ENCODE data around the gene LRRC8C.

LRRC8C gene

GRCh38 chr1:89633248-89633799 is 404 bp downstream of the LRRC8C start:
- no peak for DNase-seq (ENCODE audit: low read depth in 2 of 2)

DNA sequence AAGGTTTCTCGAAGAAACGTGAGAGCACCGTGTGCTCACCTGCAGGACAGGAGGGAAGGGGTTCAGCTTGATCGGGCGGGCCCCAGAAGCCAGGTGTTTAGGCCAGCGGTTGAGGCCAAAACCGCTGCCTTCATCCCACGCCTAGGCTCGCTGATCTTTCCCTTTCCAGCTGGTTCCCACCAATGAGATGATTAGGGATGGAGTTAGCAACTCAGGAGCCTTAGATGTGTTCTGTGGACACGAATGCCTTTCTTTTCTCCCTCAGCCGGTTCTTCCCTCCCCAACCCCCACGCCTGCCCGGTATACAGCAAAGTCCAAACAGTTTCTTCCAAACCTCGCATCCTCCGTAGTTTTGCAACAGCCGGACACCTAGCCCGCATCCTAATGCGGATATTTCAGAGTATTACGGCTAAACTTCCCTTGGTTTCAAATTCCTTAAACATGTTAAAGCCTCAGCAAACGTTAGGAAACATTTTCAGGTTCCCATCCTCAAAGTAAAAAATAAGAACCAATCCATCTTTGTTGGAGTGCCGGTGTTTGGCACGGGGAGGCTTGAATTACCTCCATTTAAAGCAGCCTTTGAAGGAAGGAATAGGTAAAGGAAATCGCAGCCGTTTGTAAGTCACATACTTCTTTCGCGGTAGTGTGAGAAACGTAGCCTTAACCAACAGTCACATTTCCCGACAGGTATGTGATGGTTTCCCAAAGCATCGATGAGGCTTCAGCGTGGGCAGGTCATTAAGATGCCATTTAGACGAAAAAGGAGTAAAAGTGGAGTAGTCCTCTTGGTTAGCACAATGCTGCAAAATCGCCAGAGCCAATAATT is 1.1 kb downstream of the LRRC8C start:
- no peak for DNase-seq (ENCODE audit: low read depth in 2 of 2)

- DNase-seq (ENCODE audit: low read depth in 2 of 2) = no peak
Measured at GRCh38 chr1:89635825-89636815, 3.2 kb downstream of the LRRC8C start.

DNA sequence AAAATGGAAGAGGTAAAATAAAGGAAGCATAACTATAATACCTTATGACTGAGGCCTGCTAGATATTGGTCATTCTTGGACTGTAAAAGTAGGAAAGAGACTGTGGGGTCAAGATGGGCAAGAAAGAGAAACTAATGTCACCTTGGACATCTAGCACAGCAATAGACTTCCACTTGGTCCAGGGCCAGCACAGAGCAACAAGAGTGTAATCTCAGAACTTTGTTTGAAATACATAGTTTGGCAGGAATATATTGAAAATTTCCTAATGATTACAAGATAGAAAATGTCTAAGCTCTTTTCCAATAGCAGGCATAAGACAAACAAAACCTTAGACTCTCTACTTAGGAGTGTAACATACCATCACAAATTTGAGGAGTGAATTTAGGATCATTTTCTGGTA is 4.6 kb downstream of the LRRC8C start:
- DNase-seq (ENCODE audit: low read depth in 2 of 2) = no peak

DNA sequence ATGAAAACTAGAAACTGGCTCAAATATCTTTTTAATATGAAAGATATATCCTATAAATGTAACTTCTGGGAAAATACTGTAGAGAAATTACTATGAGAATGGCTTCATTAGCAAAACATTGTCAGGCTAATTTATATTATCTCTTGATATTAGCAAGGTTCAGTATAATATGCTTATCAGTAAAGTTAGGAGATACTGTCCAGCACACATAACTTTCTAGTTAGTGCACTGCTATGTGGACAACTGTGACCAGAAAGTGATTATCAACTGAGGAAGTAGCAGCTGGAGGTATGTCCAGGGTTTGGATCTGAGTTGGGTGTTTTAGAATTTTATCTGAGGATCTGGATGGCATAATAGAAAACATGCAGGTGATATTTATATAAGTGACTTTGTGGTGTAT is 7.5 kb downstream of the LRRC8C start:
- no peak for DNase-seq (ENCODE audit: low read depth in 2 of 2)

DNA sequence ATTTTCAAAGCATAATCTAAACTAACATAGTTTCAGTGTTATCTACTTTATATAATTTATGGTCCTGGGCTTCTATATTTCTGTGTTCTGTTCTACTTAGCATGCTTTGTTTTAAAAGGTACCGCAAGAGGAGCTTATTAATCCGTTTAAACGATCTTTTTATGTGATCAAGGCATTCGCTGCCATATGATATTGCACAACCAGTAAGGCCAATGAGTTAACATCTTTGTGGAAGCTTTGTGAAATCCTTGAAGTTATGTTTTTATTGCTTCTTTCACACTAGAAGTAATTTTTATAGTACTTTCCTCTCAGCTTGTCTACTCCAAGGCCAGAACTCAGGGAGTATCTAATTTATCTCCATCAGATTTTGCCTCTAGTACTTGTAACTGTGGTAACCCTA is 8.9 kb downstream of the LRRC8C start:
- no peak for DNase-seq (ENCODE audit: low read depth in 2 of 2)

GRCh38 chr1:89643577-89643976 is 10.7 kb downstream of the LRRC8C start:
- DNase-seq (ENCODE audit: low read depth in 2 of 2) = no peak

GRCh38 chr1:89644119-89644814 is 11.3 kb downstream of the LRRC8C start:
- DNase-seq (ENCODE audit: low read depth in 2 of 2) = no peak

- DNase-seq (ENCODE audit: low read depth in 2 of 2) = no peak
Measured at GRCh38 chr1:89646259-89646658, 13.3 kb downstream of the LRRC8C start.

- no peak for DNase-seq (ENCODE audit: low read depth in 2 of 2)
Measured at GRCh38 chr1:89649783-89650182, 16.9 kb downstream of the LRRC8C start.

GRCh38 chr1:89652373-89652772 is 19.5 kb downstream of the LRRC8C start:
- DNase-seq (ENCODE audit: low read depth in 2 of 2) = no peak

- DNase-seq (ENCODE audit: low read depth in 2 of 2) = no peak
Measured at GRCh38 chr1:89657886-89658285, 25.0 kb downstream of the LRRC8C start.

- DNase-seq (ENCODE audit: low read depth in 2 of 2) = no peak
Measured at GRCh38 chr1:89659322-89660081, 26.6 kb downstream of the LRRC8C start.

GRCh38 chr1:89660224-89661061 is 27.5 kb downstream of the LRRC8C start:
- DNase-seq (ENCODE audit: low read depth in 2 of 2) = no peak

DNA sequence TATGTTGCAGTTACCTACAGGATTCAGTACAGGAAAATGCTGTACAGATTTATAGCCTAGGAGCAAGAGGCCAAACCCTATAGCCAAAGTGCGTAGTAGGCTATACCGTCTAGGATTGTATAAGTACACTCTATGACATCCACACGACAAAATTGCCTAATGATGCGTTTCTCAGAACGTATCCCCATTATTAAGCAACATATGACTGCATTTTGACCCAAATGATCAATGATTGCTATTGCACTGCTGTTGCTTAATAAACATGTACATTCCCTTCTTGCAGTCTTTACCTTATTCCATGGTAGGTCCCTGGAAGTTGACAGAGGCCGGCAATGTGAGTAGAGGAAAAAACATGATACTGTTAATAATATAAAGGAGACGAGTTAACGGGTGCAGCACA is 33.0 kb downstream of the LRRC8C start:
- no peak for DNase-seq (ENCODE audit: low read depth in 2 of 2)

DNA sequence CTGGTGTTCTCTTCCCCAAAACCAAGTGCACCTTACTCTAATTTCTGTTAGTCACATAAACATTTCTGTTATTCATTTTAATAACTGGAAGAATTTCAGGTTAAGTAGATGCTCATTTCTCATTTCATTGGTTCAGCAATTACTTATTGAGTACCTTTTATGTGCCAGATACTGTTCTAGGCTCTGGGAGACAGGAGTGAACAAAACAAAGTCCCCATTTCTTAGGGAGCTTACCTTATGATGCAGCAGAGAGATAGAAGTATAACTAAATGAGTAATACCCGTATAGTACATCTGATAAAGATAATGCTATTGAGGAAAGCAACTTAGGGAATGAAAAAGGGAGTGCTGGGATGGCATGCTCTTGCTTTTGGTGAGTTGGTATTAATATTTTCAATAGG is 33.7 kb downstream of the LRRC8C start:
- DNase-seq (ENCODE audit: low read depth in 2 of 2) = no peak

DNA sequence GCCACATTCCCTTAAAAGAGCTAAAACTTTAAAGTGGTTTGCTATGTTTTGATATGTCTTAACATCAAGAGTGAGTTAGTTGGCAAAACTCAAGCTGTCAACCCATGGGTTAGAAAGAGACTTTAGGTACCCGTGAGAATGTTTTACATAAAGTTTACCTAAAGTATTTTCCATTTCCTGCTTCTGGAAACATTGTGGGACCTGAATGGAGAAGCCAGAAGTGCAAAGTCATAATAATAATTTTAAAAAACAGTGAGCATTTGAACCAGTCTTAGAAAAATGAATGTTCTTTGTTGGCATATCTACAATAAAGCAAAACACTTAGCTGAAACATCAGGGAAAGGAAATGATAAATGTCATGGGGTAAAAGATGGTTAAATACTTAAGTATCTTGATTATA is 34.8 kb downstream of the LRRC8C start:
- DNase-seq (ENCODE audit: low read depth in 2 of 2) = no peak

GRCh38 chr1:89668961-89669360 is 36.0 kb downstream of the LRRC8C start:
- no peak for DNase-seq (ENCODE audit: low read depth in 2 of 2)

DNA sequence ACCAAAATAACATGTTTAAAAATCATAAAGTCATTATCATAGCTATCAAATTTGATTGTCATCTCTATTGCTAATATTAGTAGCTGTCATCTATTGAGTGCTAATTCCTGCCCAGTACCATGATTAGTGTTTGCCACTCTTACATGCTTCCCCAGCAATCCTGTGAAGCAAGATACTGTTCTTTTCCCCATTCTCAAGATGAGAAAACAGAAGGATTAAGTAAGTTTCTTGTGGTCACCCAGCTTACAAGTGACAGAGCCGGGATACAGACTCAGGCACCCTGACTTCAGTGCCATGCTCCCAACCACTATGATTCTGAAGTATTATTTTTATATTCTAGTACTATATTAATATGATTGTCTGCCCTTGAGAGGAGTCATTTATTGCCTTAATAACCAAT is 36.5 kb downstream of the LRRC8C start:
- no peak for DNase-seq (ENCODE audit: low read depth in 2 of 2)

DNA sequence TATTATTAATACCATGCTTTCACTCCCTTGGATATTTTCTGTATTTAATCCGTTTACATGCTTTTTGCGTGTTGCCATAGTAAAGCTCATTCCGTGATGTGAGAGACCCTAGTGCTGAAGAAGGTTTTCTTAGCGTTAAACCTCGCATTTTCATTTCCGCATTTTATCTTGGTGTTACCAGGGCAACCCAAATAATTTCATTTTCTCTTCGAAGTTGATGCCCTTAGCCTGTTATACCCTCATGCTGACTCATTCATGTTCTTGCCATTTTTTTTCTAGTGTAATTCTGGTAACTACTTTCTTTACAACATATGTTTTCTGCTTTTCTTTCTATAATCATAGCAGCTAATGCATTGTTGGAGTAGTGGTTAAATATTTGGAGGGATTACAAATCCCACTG is 37.2 kb downstream of the LRRC8C start:
- no peak for DNase-seq (ENCODE audit: low read depth in 2 of 2)

Measured in stimulated activated CD4-positive, alpha-beta T cell treated with anti-CD3 and anti-CD28 coated beads, Interleukin-1b, Interleukin-23, amount 100 ng/mL, for 1 hour (primary cell).